NCI-H748 treated with DMSO at 0.1 percent for 48 hours (cell line): ENCODE results near the gene RAD51B.
"Not testable (repeated sequence)": the region's sequence is repeated elsewhere in the genome, so short reads cannot be mapped to it uniquely, and the experiment has no call there.

ENCODE experiments used
- DNase-seq: peaks from one replicate; lab custom pipeline; 2025; lab: John Stamatoyannopoulos, UW

RAD51B gene

GRCh38 chr14:68250927-68251768 lies 431.6 kb downstream of the RAD51B start:
- DNase-seq, result no peak

DNA sequence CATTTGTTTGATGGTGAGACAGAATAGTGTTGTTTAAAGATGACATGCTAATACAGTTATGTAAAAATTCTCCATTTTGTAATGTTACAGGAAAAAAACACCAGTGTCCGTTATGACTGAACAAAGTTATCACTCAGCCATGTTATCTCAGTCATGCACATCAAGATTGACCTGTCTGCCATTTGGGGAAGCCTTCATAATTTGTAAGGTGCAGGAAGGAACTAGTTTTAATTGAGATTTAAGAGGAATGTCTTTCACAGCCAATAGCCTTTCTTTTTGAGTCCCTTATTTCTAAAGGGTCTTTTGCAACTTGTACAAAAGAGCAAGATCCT lies 432.2 kb downstream of the RAD51B start:
- no peak for DNase-seq

DNA sequence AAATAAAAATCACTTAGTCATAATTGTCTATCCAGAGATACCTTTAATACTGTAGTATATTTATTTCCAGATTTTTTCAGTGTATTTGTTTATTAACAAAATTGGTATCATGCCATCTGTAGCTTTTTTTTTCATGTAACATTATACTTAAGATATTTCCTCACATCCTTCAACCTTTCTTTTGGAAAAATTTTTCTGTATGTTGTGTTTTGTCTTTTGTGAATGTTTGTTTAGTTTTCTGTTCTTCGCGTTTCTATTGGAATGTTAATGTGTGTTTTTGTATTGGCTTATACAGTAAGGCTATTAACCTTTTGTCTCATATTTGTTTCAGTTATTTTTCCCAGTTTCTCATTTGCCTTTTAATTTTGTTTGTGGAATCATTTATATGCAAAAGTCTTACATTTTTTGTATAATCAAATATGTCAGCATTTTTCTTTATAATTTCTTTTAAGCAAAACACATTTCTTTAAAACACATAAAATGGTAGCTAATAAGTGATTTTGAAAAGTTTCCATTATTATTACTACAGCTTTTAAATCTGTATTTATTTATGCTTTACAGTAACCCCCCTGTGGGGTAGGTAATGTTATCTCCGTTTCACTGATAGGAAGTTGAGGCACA lies 433.7 kb downstream of the RAD51B start:
- DNase-seq, result no peak

GRCh38 chr14:68253878-68254528 lies 434.4 kb downstream of the RAD51B start:
- no peak for DNase-seq

- DNase-seq, result no peak
Measured at GRCh38 chr14:68254669-68255527, 435.3 kb downstream of the RAD51B start.

- DNase-seq, result no peak
Measured at GRCh38 chr14:68255693-68256178, 436.2 kb downstream of the RAD51B start.

DNA sequence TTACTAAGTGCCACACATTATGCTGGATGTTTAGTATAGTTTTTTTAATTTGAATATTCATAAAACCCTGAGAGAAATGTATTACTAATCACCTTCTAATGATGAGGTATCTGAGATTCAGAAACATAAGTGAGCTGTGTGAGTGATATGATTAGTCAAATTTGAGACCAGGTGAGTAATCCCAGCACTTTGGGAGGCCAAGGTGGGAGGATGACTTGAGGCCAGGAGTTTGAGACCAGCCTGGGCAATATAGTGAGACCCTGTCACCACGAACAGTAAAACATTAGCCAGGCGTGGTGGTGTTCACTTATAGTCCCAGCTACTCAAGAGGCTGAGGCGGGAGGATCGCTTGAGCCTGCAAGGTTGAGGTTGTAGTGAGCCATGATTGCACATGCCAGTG lies 438.4 kb downstream of the RAD51B start:
- DNase-seq, result no peak

DNA sequence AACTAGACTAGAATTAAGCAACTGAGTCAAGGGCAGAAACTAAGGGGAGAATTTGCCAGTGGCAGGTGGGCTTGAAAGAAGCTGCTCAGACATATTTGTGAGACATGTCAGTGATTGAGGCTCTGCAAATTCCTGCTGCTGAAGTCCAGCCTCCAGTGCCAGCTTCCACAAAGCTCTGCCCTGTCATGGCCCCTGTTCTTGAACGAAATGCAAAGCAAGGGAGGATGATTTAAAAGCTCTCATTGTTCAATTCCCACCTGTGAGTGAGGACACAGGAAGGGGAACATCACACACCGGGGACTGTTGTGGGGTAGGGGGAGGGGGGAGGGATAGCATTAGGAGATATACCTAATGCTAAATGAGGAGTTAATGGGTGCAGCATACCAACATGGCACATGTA lies 439.4 kb downstream of the RAD51B start:
- not testable (repeated sequence) for DNase-seq

- DNase-seq, result no peak
Measured at GRCh38 chr14:68260121-68260520, 440.5 kb downstream of the RAD51B start.

DNA sequence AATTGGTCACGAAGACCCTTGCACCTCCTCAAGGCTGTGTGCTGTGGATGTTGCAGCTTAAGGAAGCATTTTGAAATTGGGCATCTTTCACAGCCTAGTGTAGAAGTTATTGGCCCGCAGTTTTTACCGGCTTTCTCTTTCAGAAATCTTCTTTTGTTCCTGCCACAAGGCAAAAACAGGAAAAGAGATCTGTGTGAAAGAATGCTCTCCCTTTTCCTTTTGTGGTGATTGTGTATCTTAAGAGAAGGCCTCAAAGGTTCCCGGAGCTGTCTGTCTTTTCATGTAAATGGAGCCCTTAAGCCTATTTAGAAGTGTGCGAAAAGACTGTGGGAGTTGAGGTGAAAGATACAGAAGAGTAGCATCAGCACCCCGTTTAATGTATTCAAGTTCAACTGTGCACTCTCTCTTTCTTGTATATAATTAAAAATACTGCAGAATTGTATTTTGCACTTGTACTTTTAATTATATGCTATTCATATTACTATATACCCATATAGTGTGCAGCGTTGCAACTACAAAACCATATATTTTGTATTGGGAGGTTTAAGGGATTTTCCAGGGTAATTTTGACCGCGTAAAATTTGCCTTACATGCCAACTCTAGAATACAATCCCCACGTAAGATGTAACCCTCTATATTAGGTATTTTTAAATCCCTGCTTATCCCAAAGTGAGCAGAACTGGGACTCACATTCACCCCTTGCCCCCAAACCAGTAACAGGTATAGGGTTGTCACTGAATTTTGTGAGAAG lies 441.7 kb downstream of the RAD51B start:
- no peak for DNase-seq

- DNase-seq, result no peak
Measured at GRCh38 chr14:68262567-68262966, 443.0 kb downstream of the RAD51B start.

DNA sequence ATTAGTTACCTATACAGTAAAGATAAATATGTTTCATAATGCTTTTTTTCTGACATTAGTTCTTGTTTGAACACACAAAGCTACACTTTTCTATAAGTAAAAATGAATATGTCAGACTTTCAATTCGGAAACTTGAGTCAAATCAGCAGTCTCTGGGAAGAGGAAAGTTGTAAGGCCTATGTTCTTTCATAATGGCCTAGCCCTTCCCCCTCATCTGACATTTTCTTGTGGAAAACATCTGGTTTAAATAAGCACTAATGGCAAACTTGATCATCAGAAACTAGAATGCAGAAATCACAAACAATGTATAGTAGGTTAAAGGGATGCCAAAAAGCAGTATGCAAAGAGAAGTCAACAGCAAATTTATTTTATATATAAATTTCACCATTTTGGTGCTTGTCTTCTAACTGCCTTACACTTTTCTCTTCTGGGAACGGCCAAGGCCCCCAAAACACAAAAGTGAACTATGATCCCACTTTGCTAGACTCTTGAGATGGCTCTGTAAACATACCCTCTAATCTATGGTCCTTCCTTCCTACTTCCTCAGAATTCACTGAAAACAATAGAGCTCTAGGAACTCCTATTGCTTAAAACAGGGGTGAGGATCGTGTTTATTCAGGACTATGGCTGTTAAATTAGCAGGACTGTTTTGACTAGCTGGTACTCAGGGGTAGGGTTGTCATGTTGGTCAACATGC lies 444.1 kb downstream of the RAD51B start:
- DNase-seq, result no peak

DNA sequence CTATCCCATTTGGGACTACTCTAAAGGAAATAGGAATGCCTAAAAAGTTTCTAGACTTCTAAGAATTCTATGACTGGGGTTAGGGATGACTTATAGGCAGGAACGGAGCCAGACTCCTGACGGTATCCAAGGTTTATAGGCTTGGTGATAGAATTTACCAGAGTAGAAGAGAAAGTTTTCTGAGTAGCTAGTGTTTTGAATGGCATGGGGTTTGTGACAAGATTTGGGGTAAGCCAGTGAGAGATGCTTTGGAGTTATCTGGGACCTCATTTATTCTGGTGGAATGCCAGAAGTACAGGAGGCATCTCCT lies 444.6 kb downstream of the RAD51B start:
- no peak for DNase-seq

DNA sequence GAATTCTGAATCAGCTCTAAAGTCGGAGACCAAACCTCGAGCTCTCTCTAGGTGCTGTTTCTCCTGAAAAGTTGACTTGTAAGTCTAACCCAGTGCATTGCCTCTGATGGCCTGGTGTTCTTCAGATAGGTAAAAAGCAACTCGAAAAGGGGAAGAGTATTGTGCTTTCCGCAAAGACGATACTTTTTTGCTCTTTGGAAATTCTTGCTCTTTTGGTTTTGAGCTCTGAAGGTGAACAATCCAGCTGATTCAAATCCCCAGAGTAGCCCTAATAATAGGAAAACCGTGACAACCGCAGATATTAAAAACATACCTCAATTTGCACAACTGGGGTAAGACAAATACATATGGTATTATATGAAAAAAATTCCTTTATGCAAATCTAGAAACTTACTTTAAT lies 447.4 kb downstream of the RAD51B start:
- DNase-seq, result no peak

DNA sequence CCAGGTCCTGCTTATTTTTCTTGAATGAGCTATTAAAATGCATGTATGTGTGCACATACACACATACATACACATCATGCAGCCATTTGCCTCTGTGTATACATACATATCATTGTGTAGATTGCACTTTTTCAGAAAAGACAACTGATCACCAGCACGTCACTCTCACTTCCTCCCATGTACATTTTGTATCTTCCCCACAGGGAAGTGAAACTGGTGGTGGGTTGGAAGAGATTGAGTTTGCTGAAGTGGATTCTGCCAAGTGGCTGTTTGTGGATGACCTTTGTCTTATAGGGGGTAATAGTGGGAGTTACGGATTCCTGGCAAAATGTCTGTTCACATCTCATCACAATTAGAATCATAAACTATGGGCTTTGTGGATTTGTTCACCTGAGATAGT lies 448.6 kb downstream of the RAD51B start:
- no peak for DNase-seq

DNA sequence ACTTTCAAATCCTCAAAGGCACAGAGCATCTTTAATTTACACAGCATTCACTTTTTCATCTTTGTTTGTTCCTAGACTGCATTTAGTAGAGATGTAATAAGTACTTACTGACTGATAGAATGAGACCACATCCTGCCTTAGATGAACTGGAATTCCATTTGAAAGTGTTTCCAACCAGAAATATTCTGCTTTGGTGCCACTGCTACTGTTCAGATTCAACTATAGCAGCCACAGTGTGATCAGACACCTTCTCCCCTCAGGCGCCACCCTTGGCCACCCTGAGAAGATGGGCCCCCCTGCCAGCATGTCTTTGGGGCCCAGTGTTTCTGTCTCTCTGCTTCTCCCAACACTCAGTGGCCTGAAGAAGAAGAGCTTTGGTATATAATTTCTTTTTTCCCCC lies 449.1 kb downstream of the RAD51B start:
- no peak for DNase-seq

GRCh38 chr14:68269136-68269927 lies 449.8 kb downstream of the RAD51B start:
- DNase-seq, result no peak

GRCh38 chr14:68270342-68270741 lies 450.8 kb downstream of the RAD51B start:
- no peak for DNase-seq

DNA sequence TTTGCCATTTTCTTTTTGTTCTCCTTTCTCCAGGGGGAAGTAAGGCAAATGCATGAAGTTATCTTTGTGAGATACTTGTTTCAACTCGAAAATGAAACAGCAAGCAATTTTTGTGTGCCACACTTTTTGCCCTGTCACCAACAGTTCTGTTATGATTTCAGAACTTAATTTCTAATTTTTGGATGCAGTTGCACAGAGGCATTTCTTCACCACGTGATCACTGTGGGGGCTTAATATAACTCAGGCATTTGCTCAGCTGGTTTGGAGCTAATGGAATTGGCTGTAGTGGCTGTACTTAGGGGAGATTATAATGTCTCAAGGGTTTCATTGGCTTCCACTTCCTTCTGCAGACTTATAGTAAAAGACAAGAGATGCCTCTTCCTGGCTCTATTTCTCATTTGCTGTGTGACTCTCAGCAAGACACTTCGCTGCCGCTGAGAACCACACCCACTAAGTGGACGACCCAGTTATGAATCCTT lies 452.4 kb downstream of the RAD51B start:
- DNase-seq, result no peak

DNA sequence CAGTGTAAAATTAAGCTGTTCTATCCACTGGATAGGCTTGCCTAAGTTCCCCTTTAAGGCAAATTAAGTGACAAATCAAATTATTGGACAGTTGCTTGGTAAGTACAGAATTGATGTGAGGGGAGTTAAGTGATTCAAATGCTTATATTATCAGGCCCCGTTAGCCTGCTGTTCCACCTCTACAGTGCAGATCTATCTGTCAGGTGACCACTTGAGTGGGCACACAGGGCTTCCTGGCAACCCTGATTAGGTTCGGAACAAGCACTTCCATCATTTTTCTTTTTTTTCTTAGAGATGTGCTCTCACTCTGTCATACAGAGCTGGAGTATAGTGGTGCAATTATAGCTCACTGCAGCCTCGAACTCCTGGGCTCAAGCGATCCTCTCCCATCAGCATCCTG lies 453.8 kb downstream of the RAD51B start:
- no peak for DNase-seq
